KMS-11 (cell line): ENCODE measurements around the gene LAPTM5.
A peak's percentile ranks its signal among the peaks of the same experiment; 100 is the strongest.

ENCODE experiments used
- H2AFZ ChIP-seq: fragments of 200-600 bp; sonication (generic); 2 replicates; pipeline ENCODE4 v1.6.1; 2016; ENCODE audit warnings: antibody characterized with exemption, mixed run types, low read depth
- H3K27ac ChIP-seq: fragments of 200-600 bp; sonication (generic); 2 replicates; pipeline ENCODE4 v1.6.1; 2016; ENCODE audit warnings: mild to moderate bottlenecking, mixed run types
- H3K27me3 ChIP-seq: fragments of 200-600 bp; sonication (generic); 2 replicates; pipeline ENCODE4 v1.6.1; 2017; ENCODE audit warnings: mild to moderate bottlenecking, low read depth, mixed run types, moderate library complexity; ENCODE audit not compliant: insufficient read depth
- H3K36me3 ChIP-seq: fragments of 200-600 bp; sonication (generic); 2 replicates; pipeline ENCODE4 v1.6.1; 2017; ENCODE audit warnings: mild to moderate bottlenecking, mixed run types; ENCODE audit not compliant: insufficient read depth
- H3K4me1 ChIP-seq: fragments of 200-600 bp; sonication (generic); 2 replicates; pipeline ENCODE4 v1.6.1; 2016; ENCODE audit warnings: mild to moderate bottlenecking, low read depth, mixed run types; ENCODE audit not compliant: poor library complexity, severe bottlenecking
- H3K4me2 ChIP-seq: fragments of 200-600 bp; sonication (generic); 2 replicates; pipeline ENCODE4 v1.7.0; 2016; ENCODE audit warnings: mild to moderate bottlenecking, mixed run types
- H3K4me3 ChIP-seq: fragments of 200-600 bp; sonication (generic); IDR thresholded peaks from 2 replicates; pipeline ENCODE4 v1.6.1; 2017; ENCODE audit warnings: low read depth, low read length, mixed read lengths; ENCODE audit not compliant: insufficient read depth
- H3K79me2 ChIP-seq: fragments of 200-600 bp; sonication (generic); 2 replicates; pipeline ENCODE4 v1.6.1; 2016; ENCODE audit warnings: low read depth, mixed run types; ENCODE audit not compliant: insufficient read depth
- H3K9ac ChIP-seq: fragments of 200-600 bp; sonication (generic); 2 replicates; pipeline ENCODE4 v1.6.1; 2016; ENCODE audit warnings: mild to moderate bottlenecking, mixed run types
- H4K20me1 ChIP-seq: fragments of 200-600 bp; sonication (generic); 2 replicates; pipeline ENCODE4 v1.6.1; 2016; ENCODE audit warnings: mild to moderate bottlenecking, mixed run types; ENCODE audit not compliant: insufficient read depth
- CTCF ChIP-seq: fragments of 200-600 bp; sonication (generic); conservative IDR thresholded peaks from 2 replicates; pipeline ENCODE4 v1.6.1; 2017; ENCODE audit warnings: low read depth, mild to moderate bottlenecking, antibody characterized with exemption, low read length, moderate library complexity, mixed read lengths

Gene LAPTM5

GRCh38 chr1:30804352-30804751 lies 46.8 kb upstream of the LAPTM5 start:
- no peaks in the 10 kb centered on the region for H3K36me3 ChIP-seq
- H2AFZ ChIP-seq, result no peak overlapping the region
- H4K20me1 ChIP-seq, result no peaks in the 10 kb centered on the region
- H3K79me2 ChIP-seq, result no peaks in the 10 kb centered on the region
- H3K9ac ChIP-seq, result no peak overlapping the region
- peaks cover 63% of the 10 kb centered on the region for H3K27me3 ChIP-seq
- TF ChIP-seq CTCF, result no peak
- H3K4me2 ChIP-seq, result no peak overlapping the region
- H3K4me3 ChIP-seq, result no peak overlapping the region
- peaks cover 3% of the 10 kb centered on the region for H3K4me1 ChIP-seq
- H3K27ac ChIP-seq, result no peak overlapping the region

- Histone ChIP-seq H3K4me2 (no peak overlapping the region), H2AFZ (no peak overlapping the region), H3K36me3 (no peaks in the 10 kb centered on the region), H3K79me2 (no peaks in the 10 kb centered on the region), H3K27ac (no peak overlapping the region), H4K20me1 (no peaks in the 10 kb centered on the region), H3K9ac (no peak overlapping the region), H3K4me3 (no peak overlapping the region), H3K27me3 (peaks cover 57% of the 10 kb centered on the region), H3K4me1 (peaks cover 3% of the 10 kb centered on the region)
- TF ChIP-seq CTCF, result no peak
Measured at GRCh38 chr1:30803562-30803961, 46.0 kb upstream of the LAPTM5 start.

GRCh38 chr1:30801771-30802198 lies 44.2 kb upstream of the LAPTM5 start:
- Histone ChIP-seq H4K20me1 (no peaks in the 10 kb centered on the region), H3K4me2 (peak overlapping the region; percentile 23; the same call in 1 of the 2 replicates), H3K79me2 (no peaks in the 10 kb centered on the region), H3K9ac (no peak overlapping the region), H3K36me3 (no peaks in the 10 kb centered on the region), H2AFZ (no peak overlapping the region), H3K4me3 (no peak overlapping the region), H3K4me1 (peaks cover 3% of the 10 kb centered on the region), H3K27ac (no peak overlapping the region), H3K27me3 (peaks cover 44% of the 10 kb centered on the region)
- TF ChIP-seq CTCF, result peak; percentile 95

GRCh38 chr1:30799233-30799511 lies 41.6 kb upstream of the LAPTM5 start:
- Histone ChIP-seq H2AFZ (no peak overlapping the region), H4K20me1 (no peaks in the 10 kb centered on the region), H3K36me3 (no peaks in the 10 kb centered on the region), H3K4me3 (no peak overlapping the region), H3K27ac (no peak overlapping the region), H3K4me1 (peaks cover 3% of the 10 kb centered on the region), H3K4me2 (no peak overlapping the region), H3K79me2 (no peaks in the 10 kb centered on the region), H3K9ac (no peak overlapping the region), H3K27me3 (peaks cover 17% of the 10 kb centered on the region)
- TF ChIP-seq CTCF, result no peak
